Measurements from ENCODE around the gene CETN3.

DNA sequence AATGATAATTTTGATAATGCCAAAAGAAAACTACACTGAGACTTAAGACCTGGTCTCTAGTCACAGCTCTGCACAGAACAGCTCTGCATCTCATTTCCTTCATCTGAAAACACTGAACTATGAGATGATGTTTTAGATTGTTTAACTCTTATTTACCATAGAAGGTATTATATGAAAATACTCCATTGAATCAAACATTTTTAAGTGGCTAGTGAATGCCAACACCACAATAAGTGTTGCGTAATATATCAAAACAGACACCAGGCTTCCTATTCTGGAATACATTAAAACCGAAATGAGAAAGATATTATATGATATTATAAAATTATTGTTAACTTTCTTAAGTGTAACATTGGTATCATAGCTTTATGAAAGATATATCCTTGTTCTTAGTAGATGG is 14.6 kb downstream of the CETN3 start:
- TF ChIP-seq, protein P1, sequence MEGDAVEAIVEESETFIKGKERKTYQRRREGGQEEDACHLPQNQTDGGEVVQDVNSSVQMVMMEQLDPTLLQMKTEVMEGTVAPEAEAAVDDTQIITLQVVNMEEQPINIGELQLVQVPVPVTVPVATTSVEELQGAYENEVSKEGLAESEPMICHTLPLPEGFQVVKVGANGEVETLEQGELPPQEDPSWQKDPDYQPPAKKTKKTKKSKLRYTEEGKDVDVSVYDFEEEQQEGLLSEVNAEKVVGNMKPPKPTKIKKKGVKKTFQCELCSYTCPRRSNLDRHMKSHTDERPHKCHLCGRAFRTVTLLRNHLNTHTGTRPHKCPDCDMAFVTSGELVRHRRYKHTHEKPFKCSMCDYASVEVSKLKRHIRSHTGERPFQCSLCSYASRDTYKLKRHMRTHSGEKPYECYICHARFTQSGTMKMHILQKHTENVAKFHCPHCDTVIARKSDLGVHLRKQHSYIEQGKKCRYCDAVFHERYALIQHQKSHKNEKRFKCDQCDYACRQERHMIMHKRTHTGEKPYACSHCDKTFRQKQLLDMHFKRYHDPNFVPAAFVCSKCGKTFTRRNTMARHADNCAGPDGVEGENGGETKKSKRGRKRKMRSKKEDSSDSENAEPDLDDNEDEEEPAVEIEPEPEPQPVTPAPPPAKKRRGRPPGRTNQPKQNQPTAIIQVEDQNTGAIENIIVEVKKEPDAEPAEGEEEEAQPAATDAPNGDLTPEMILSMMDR (IDR thresholded peaks at IDR 0.05; ENCODE audit: control extremely low read depth in 1 of 3, insufficient read depth in 1 of 3, low read depth in 1 of 3, low read length in 3 of 3): no peak
- TF ChIP-seq EZH2 (IDR thresholded peaks at IDR 0.05; ENCODE audit: low read depth, low read length, severe bottlenecking) (no peak), PHF8 (conservative IDR thresholded peaks at IDR 0.05; ENCODE audit: low read depth, low read length) (no peak), RNF2 (IDR thresholded peaks at IDR 0.05; ENCODE audit: borderline replicate concordance, low read depth, low read length, missing control alignments, poor library complexity, severe bottlenecking) (no peak), RAD21 (IDR thresholded peaks at IDR 0.05 in 1 of 2, conservative IDR thresholded peaks at IDR 0.05 in 1 of 2; ENCODE audit: low read depth in 2 of 2, low read length in 2 of 2) (no peak), SUZ12 (IDR thresholded peaks at IDR 0.05; ENCODE audit: low read length) (no peak), EP300 (IDR thresholded peaks at IDR 0.05; ENCODE audit: borderline replicate concordance in 1 of 2, low read depth in 2 of 2, low read length in 2 of 2) (no peak)

All from H1 (cell line).